ENCODE measurements around the gene HINFP. TPM values are rescaled to one million over a fixed set of nuclear protein-coding genes. Genes with fewer than 3 reads are reported as not detected.

HINFP gene
- total and polyA plus RNA-seq, 2 of the 4 experiments (the other 2 are of a cell fraction): 9.1 to 15.3 TPM

- Histone ChIP-seq H2AK9ac (replicated peaks; ENCODE audit: low read depth, low read length, poor library complexity) (peak within 1 kb of the TSS; percentile 97), H3K4ac (ENCODE audit: low read depth, low read length) (peak within 1 kb of the TSS; percentile 94), H3K9me1 (ENCODE audit: insufficient read depth, low read length) (peaks cover 17% of the 10 kb centered on the region), H2BK120ac (ENCODE audit: low read depth, low read length) (peak within 1 kb of the TSS; percentile 99), H2AFZ (replicated peaks; ENCODE audit: low read length, poor library complexity) (peak within 1 kb of the TSS; percentile 97), H3K14ac (replicated peaks; ENCODE audit: low read depth, low read length) (peak within 1 kb of the TSS; percentile 99), H2BK20ac (ENCODE audit: low read depth, low read length) (peak within 1 kb of the TSS; percentile 98), H4K5ac (ENCODE audit: low read depth, low read length) (peak within 1 kb of the TSS; percentile 87), H4K91ac (ENCODE audit: insufficient read depth, low read depth, low read length) (peak within 1 kb of the TSS; percentile 98), H3K9me3 (ENCODE audit: control insufficient read depth, insufficient read depth, low read length) (no peaks in the 10 kb centered on the region), H3K27me3 (ENCODE audit: control insufficient read depth, insufficient read depth, low read length) (no peaks in the 10 kb centered on the region), H2BK15ac (ENCODE audit: low read depth, low read length) (peak within 1 kb of the TSS; percentile 96; the same call in 2 of the 3 replicates), H4K8ac (ENCODE audit: low read depth in 2 of 2, low read length in 2 of 2) (peak within 1 kb of the TSS; percentile 72 to 100), H3K4me2 (ENCODE audit: low read depth, low read length) (peak within 1 kb of the TSS; percentile 87), H3K56ac (ENCODE audit: extremely low read depth, insufficient read depth, low read length) (peak within 1 kb of the TSS; percentile 99), H4K20me1 (ENCODE audit: insufficient read depth, low read length) (no peaks in the 10 kb centered on the region), H3K4me3 (ENCODE audit: insufficient read depth, low read depth, low read length) (peak within 1 kb of the TSS; percentile 72), H3K18ac (ENCODE audit: low read depth, low read length) (peak within 1 kb of the TSS; percentile 90), H3K23ac (ENCODE audit: low read depth, low read length) (peak within 1 kb of the TSS; percentile 100), H3K79me1 (ENCODE audit: low read depth in 1 of 2, low read length in 2 of 2) (peaks cover 24 to 55% of the 10 kb centered on the region in 2 experiments), H3K36me3 (ENCODE audit: control insufficient read depth, insufficient read depth, low read length) (peaks cover 9% of the 10 kb centered on the region; the same call in 1 of the 2 replicates), H3K27ac (ENCODE audit: insufficient read depth, low read length) (peak within 1 kb of the TSS; percentile 80), H2AK5ac (ENCODE audit: low read depth, low read length) (peak within 1 kb of the TSS; percentile 96), H3K4me1 (ENCODE audit: control insufficient read depth, insufficient read depth, low read length) (peaks cover 8% of the 10 kb centered on the region), H3K9ac (ENCODE audit: low read depth, low read length) (peak within 1 kb of the TSS; percentile 76), H2BK5ac (ENCODE audit: low read depth, low read length, poor library complexity, severe bottlenecking) (peak within 1 kb of the TSS; percentile 98)
- BruUV-seq (replicated peaks): no TSS peak
- POLR2A ChIA-PET (ENCODE audit: unreplicated experiment): interaction anchor here (0.6 to 1.5 kb wide), 5 partner anchors 10 to 736 kb away, joined by 3 to 13 read pairs (median 6); partner anchors contain the start of gene HMBS
- dilution Hi-C loops (cut with HindIII; ENCODE audit: low sequenced_read_pairs, unreplicated experiment): no loop called here
- CTCF ChIA-PET: interaction anchor here (1.3 to 1.8 kb wide), 2 partner anchors 44 to 236 kb away, joined by 3 to 9 read pairs; no protein-coding TSS in a partner anchor
- peak; percentile 86 for ATAC-seq (ENCODE audit: low read depth)
- intact Hi-C loops (cut with micrococcal nuclease): loop anchor here (1.0 to 10.0 kb wide), 3 partner anchors 95 to 373 kb away; no protein-coding TSS in a partner anchor
- in situ Hi-C loops (cut with MboI; ENCODE audit: low sequenced_read_pairs): loop anchor here (5.0 kb wide), 1 partner anchor 95 kb away; no protein-coding TSS in a partner anchor
- DNase-seq: peak; percentile 97
- TF ChIP-seq FOS (IDR thresholded peaks at IDR 0.05; ENCODE audit: low read depth, low read length) (no peak), MAZ (IDR thresholded peaks at IDR 0.05; ENCODE audit: borderline replicate concordance, low read depth, low read length) (0 out of 2 replicates have a peak, but pooled peaks have one; percentile 26), CEBPB (IDR thresholded peaks at IDR 0.05; ENCODE audit: low read depth, low read length) (no peak), USF2 (IDR thresholded peaks at IDR 0.05; ENCODE audit: low read depth, low read length) (peak; percentile 95), RFX5 (IDR thresholded peaks at IDR 0.05; ENCODE audit: low read depth, low read length) (no peak), ELK1 (IDR thresholded peaks at IDR 0.05; ENCODE audit: borderline replicate concordance, low read depth, low read length) (no peak), RAD21 (IDR thresholded peaks at IDR 0.05; ENCODE audit: low read length) (no peak), MXI1 (IDR thresholded peaks at IDR 0.05; ENCODE audit: borderline replicate concordance, low read depth, low read length) (peak; percentile 68; the same call in 1 of the 2 replicates), POLR2A (IDR thresholded peaks at IDR 0.05; ENCODE audit: low read depth, low read length) (peak; percentile 41; the same call in 1 of the 2 replicates)
- no CpG with 5 or more reads among the region's 32 CpGs for WGBS, 2 experiments (ENCODE audit: extremely low coverage in 2 of 2, insufficient read length in 1 of 2)
Measured at GRCh38 chr11:119101759-119102423, 19.5 kb upstream of the HINFP start, which contains the start of gene DPAGT1. TSS of gene DPAGT1 (minus strand) at chr11:119101853. CDS start at chr11:119101655, 198 bp downstream.

Measured in IMR-90 (cell line).